Panc1 (cell line): ENCODE data around the gene MAP2K3. TPM values are rescaled to one million over a fixed set of nuclear protein-coding genes. Genes with fewer than 3 reads are reported as not detected.

Experiments
- ATAC-seq: fragments of 200-7000 bp; cut with Tn5 transposase; 2 replicates; pipeline ENCODE4 v1.9.1; 2020; ENCODE audit warnings: mild to moderate bottlenecking, moderate library complexity
- BruUV-seq: library from RNA; stranded (reverse); fragments of 400-500 nt; replicated peaks from 2 replicates; lab custom pipeline; 2021; lab: Mats Ljungman, UMichigan
- CTCF ChIA-PET: fragments of 300-600 bp; sonication (Branson Sonifier 250); formaldehyde crosslinking; loops from one replicate; lab custom pipeline; 2022; ENCODE audit warnings: antibody characterized with exemption; lab: Charles Lee
- POLR2A ChIA-PET: fragments of 300-600 bp; sonication (Branson Sonifier 250); formaldehyde crosslinking; loops from one replicate; lab custom pipeline; 2022; ENCODE audit warnings: antibody characterized with exemption; lab: Charles Lee
- DNase-seq: peaks from one replicate; pipeline ENCODE4 v3.0.0-alpha.2; 2010; ENCODE audit warnings: low read depth, low spot score
- H3K27ac ChIP-seq: 2 replicates; pipeline ENCODE4 v1.5.1; 2011; ENCODE audit warnings: mild to moderate bottlenecking, low read length, inconsistent platforms
- H3K27me3 ChIP-seq: fragments of 200-500 bp; sonication (Bioruptor generic); 2 replicates; pipeline ENCODE4 v1.6.0; 2014; ENCODE audit warnings: low read length, inconsistent platforms; ENCODE audit not compliant: control insufficient read depth, insufficient read depth
- H3K36me3 ChIP-seq: fragments of 200-500 bp; sonication (Bioruptor generic); 2 replicates; pipeline ENCODE4 v1.5.1; 2014; ENCODE audit warnings: inconsistent platforms, mild to moderate bottlenecking, low read length, moderate library complexity; ENCODE audit not compliant: control insufficient read depth, insufficient read depth
- H3K4me1 ChIP-seq: 2 replicates; pipeline ENCODE4 v1.5.1; 2011; ENCODE audit warnings: inconsistent platforms, mild to moderate bottlenecking, low read length, moderate library complexity; ENCODE audit not compliant: control insufficient read depth, insufficient read depth
- H3K4me3 ChIP-seq, 2 experiments: 2 replicates each; pipeline ENCODE4 v1.5.1; 2011 to 2012; ENCODE audit warnings: low read depth in 2 of 2, low read length in 2 of 2, mild to moderate bottlenecking in 2 of 2, inconsistent platforms in 1 of 2, moderate library complexity in 1 of 2
- H3K9me3 ChIP-seq: fragments of 200-500 bp; sonication (Bioruptor generic); 2 replicates; pipeline ENCODE4 v1.5.1; 2014; ENCODE audit warnings: low read depth, mild to moderate bottlenecking, inconsistent platforms, low read length, moderate library complexity; ENCODE audit not compliant: control insufficient read depth, insufficient read depth
- POLR2AphosphoS5 ChIP-seq: IDR thresholded peaks from 2 replicates; pipeline ENCODE4 v1.6.1; 2012; ENCODE audit warnings: mild to moderate bottlenecking, low read depth, low read length, moderate library complexity
- REST ChIP-seq, 2 experiments: IDR thresholded peaks; 2 replicates each; pipeline ENCODE4 v1.6.1; 2011 to 2012; ENCODE audit warnings: low read depth in 2 of 2, control low read depth in 1 of 2, low read length in 1 of 2, mild to moderate bottlenecking in 1 of 2, moderate library complexity in 1 of 2; ENCODE audit not compliant: insufficient read depth in 1 of 2
- SIN3A ChIP-seq: IDR thresholded peaks from 2 replicates; pipeline ENCODE4 v1.6.1; 2012; ENCODE audit warnings: low read depth, mild to moderate bottlenecking, low read length, moderate library complexity, borderline replicate concordance; ENCODE audit not compliant: insufficient read depth
- TCF7L2 ChIP-seq: IDR thresholded peaks from 2 replicates; pipeline ENCODE4 v1.6.1; 2011; ENCODE audit warnings: mild to moderate bottlenecking, low read depth, low read length, inconsistent platforms
- in situ Hi-C: cut with HindIII; loops from 2 replicates; pipeline ENCODE4 v1.10.0; 2016; ENCODE audit warnings: low sequenced_read_pairs, low pct_unique_long_range_greater_than_20kb
- intact Hi-C: fragments of 100-400 bp; cut with micrococcal nuclease; formaldehyde crosslinking; loops from one replicate; pipeline ENCODE4 v1.10.0; 2022; ENCODE audit not compliant: unreplicated experiment
- total RNA-seq: library from RNA; stranded (reverse); gene quantifications from one replicate; pipeline ENCODE4 v1.2.1, GENCODE V29; 2021; ENCODE audit not compliant: unreplicated experiment
- TF ChIP-seq, protein P1 (sequence below): fragments of 450-650 bp; IDR thresholded peaks from 2 replicates; pipeline ENCODE4 v1.5.1; 2017; ENCODE audit warnings: mild to moderate bottlenecking

Gene MAP2K3
- total RNA-seq, 1 experiment from 2014 or later = 44.4 TPM

- intact Hi-C loops (no loop called here), in situ Hi-C loops (no loop called here)
- ATAC-seq (no peak), DNase-seq (no peak)
- no peak for TF ChIP-seq POLR2AphosphoS5
- Histone ChIP-seq H3K36me3 (no peaks in the 10 kb centered on the region), H3K27me3 (no peaks in the 10 kb centered on the region), H3K27ac (no peak overlapping the region), H3K4me3 (no peak overlapping the region), H3K4me1 (no peaks in the 10 kb centered on the region), H3K9me3 (no peaks in the 10 kb centered on the region)
- ChIA-PET CTCF (no interaction called here), POLR2A (no interaction called here)
- no TSS peak for BruUV-seq
Observed at GRCh38 chr17:21241564-21241963, 42.9 kb upstream of the MAP2K3 start.

GRCh38 chr17:21242026-21242697, 42.3 kb upstream of the MAP2K3 start:
- Histone ChIP-seq H3K4me3 (no peak overlapping the region), H3K27me3 (no peaks in the 10 kb centered on the region), H3K4me1 (no peaks in the 10 kb centered on the region), H3K36me3 (no peaks in the 10 kb centered on the region), H3K27ac (no peak overlapping the region), H3K9me3 (no peaks in the 10 kb centered on the region)
- peak; percentile 33; the same call in 1 of the 2 replicates for ATAC-seq
- in situ Hi-C loops = no loop called here
- intact Hi-C loops = no loop called here
- no TSS peak for BruUV-seq
- CTCF ChIA-PET = no interaction called here
- POLR2A ChIA-PET = no interaction called here
- TF ChIP-seq, protein P1, sequence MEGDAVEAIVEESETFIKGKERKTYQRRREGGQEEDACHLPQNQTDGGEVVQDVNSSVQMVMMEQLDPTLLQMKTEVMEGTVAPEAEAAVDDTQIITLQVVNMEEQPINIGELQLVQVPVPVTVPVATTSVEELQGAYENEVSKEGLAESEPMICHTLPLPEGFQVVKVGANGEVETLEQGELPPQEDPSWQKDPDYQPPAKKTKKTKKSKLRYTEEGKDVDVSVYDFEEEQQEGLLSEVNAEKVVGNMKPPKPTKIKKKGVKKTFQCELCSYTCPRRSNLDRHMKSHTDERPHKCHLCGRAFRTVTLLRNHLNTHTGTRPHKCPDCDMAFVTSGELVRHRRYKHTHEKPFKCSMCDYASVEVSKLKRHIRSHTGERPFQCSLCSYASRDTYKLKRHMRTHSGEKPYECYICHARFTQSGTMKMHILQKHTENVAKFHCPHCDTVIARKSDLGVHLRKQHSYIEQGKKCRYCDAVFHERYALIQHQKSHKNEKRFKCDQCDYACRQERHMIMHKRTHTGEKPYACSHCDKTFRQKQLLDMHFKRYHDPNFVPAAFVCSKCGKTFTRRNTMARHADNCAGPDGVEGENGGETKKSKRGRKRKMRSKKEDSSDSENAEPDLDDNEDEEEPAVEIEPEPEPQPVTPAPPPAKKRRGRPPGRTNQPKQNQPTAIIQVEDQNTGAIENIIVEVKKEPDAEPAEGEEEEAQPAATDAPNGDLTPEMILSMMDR = no peak
- no peak for TF ChIP-seq POLR2AphosphoS5
- no peak for TF ChIP-seq SIN3A
- no peak for TF ChIP-seq TCF7L2
- DNase-seq = no peak

- BruUV-seq = no TSS peak
Observed at GRCh38 chr17:21242780-21243515, 41.6 kb upstream of the MAP2K3 start.

More at GRCh38 chr17:21242780-21243515, 41.6 kb upstream of the MAP2K3 start:
- POLR2A ChIA-PET = no interaction called here
- ATAC-seq = no peak
- no peaks in the 10 kb centered on the region for H3K4me1 ChIP-seq
- H3K36me3 ChIP-seq = no peaks in the 10 kb centered on the region
- no peak for DNase-seq
- no peak overlapping the region for H3K27ac ChIP-seq
- TF ChIP-seq SIN3A (no peak), TCF7L2 (no peak), REST (IDR thresholded peaks at IDR 0.05; ENCODE audit: insufficient read depth in 1 of 2, low read depth in 2 of 2, low read length in 1 of 2) (no peak), POLR2AphosphoS5 (no peak)
- TF ChIP-seq, protein P1 = no peak
- in situ Hi-C loops (no loop called here), intact Hi-C loops (no loop called here)
- no peak overlapping the region for H3K4me3 ChIP-seq
- H3K9me3 ChIP-seq = no peaks in the 10 kb centered on the region
- no peaks in the 10 kb centered on the region for H3K27me3 ChIP-seq
- CTCF ChIA-PET = no interaction called here
